ENCODE data around the gene BSDC1.

The BSDC1 gene

GRCh38 chr1:32394890-32395432 is 720 bp upstream of the BSDC1 start:
- DNase-seq (ENCODE audit: low read depth in 3 of 3), result no peak

GRCh38 chr1:32393832-32394140 is 455 bp downstream of the BSDC1 start:
- peak in 1 of 3 donors; percentile 31 for DNase-seq (ENCODE audit: low read depth in 3 of 3)

- DNase-seq (ENCODE audit: low read depth in 3 of 3), result no peak
These were observed 1.1 kb downstream of the BSDC1 start for GRCh38 chr1:32393136-32393535.

GRCh38 chr1:32392325-32392724 is 1.9 kb downstream of the BSDC1 start:
- no peak for DNase-seq (ENCODE audit: low read depth in 3 of 3)

- DNase-seq (ENCODE audit: low read depth in 3 of 3), result no peak
These were observed 3.1 kb downstream of the BSDC1 start for GRCh38 chr1:32390904-32391870.

- DNase-seq (ENCODE audit: low read depth in 3 of 3), result no peak
These were observed 5.6 kb downstream of the BSDC1 start for GRCh38 chr1:32388641-32389040.

- no peak for DNase-seq (ENCODE audit: low read depth in 3 of 3)
These were observed 7.4 kb downstream of the BSDC1 start for GRCh38 chr1:32386676-32387392.

- no peak for DNase-seq (ENCODE audit: low read depth in 3 of 3)
These were observed 14.2 kb downstream of the BSDC1 start for GRCh38 chr1:32380057-32380456.

GRCh38 chr1:32377541-32378220 is 16.6 kb downstream of the BSDC1 start:
- no peak for DNase-seq (ENCODE audit: low read depth in 3 of 3)

- no peak for DNase-seq (ENCODE audit: low read depth in 3 of 3)
These were observed 18.0 kb downstream of the BSDC1 start for GRCh38 chr1:32376199-32376598.

- DNase-seq (ENCODE audit: low read depth in 3 of 3), result no peak
These were observed 20.1 kb downstream of the BSDC1 start for GRCh38 chr1:32373996-32374592.

- DNase-seq (ENCODE audit: low read depth in 3 of 3), result no peak
These were observed 22.0 kb downstream of the BSDC1 start for GRCh38 chr1:32372149-32372756.

- no peak for DNase-seq (ENCODE audit: low read depth in 3 of 3)
These were observed 26.2 kb downstream of the BSDC1 start for GRCh38 chr1:32367912-32368635.

GRCh38 chr1:32365445-32365844 is 28.8 kb downstream of the BSDC1 start:
- DNase-seq (ENCODE audit: low read depth in 3 of 3), result no peak

- no peak for DNase-seq (ENCODE audit: low read depth in 3 of 3)
These were observed 29.4 kb downstream of the BSDC1 start for GRCh38 chr1:32364836-32365235.

GRCh38 chr1:32363713-32364112 is 30.5 kb downstream of the BSDC1 start:
- no peak for DNase-seq (ENCODE audit: low read depth in 3 of 3)

- no peak for DNase-seq (ENCODE audit: low read depth in 3 of 3)
These were observed 31.5 kb downstream of the BSDC1 start, which contains the start of the genes FAM229A and TSSK3 for GRCh38 chr1:32362474-32363313. FAM229A (minus strand) TSS chr1:32362485; CDS start chr1:32362091, 394 bp downstream. TSSK3 (plus strand) TSS chr1:32362539; CDS start chr1:32362702, 163 bp downstream.

- DNase-seq (ENCODE audit: low read depth in 3 of 3), result no peak
These were observed 32.4 kb downstream of the BSDC1 start for GRCh38 chr1:32361674-32362473.

GRCh38 chr1:32361308-32361673 is 33.0 kb downstream of the BSDC1 start:
- DNase-seq (ENCODE audit: low read depth in 3 of 3), result no peak
